NT2/D1 (cell line): ENCODE measurements around the gene FBXL20.

Experiments
- SUZ12 ChIP-seq: IDR thresholded peaks from 2 replicates; pipeline ENCODE4 v1.6.1; 2011; ENCODE audit not compliant: insufficient read length, insufficient read depth; ENCODE audit errors: extremely low read depth
- ZNF274 ChIP-seq: IDR thresholded peaks from 2 replicates; pipeline ENCODE4 v1.6.1; 2011; ENCODE audit warnings: mild to moderate bottlenecking, low read depth, low read length

GRCh38 chr17:39294060-39294459 is 107.4 kb downstream of the FBXL20 start:
- TF ChIP-seq ZNF274 (no peak), SUZ12 (no peak)
